Breast epithelium (tissue), 4 donors: ENCODE measurements around the gene C10orf95. TPM values are rescaled to one million over a fixed set of nuclear protein-coding genes. Genes with fewer than 3 reads are reported as not detected.

ENCODE experiments used
- DNase-seq, 2 donors: peaks; one replicate each; pipeline ENCODE4 v3.0.0-alpha.2; 2019; ENCODE audit warnings: low spot score in 2 of 2
- H3K27ac ChIP-seq, 2 donors: fragments of 200-600 bp; sonication (generic) in 1 of 2; one replicate each; pipeline ENCODE4 v1.5.1; 2016 to 2019; ENCODE audit warnings: mild to moderate bottlenecking in 1 of 2
- H3K27me3 ChIP-seq, 2 donors: fragments of 200-600 bp; sonication (generic) in 1 of 2; one replicate each; pipeline versions ENCODE4 v1.5.1 to v1.6.0; 2017 to 2019; ENCODE audit warnings: control low read depth in 1 of 2, mild to moderate bottlenecking in 1 of 2
- H3K36me3 ChIP-seq: fragments of 200-600 bp; one replicate; pipeline ENCODE4 v1.5.1; 2019
- H3K4me1 ChIP-seq, 2 donors: fragments of 200-600 bp; sonication (generic); one replicate each; pipeline ENCODE4 v1.5.1; 2016 to 2019; ENCODE audit warnings: control low read depth in 1 of 2
- H3K4me3 ChIP-seq, 3 donors: fragments of 200-600 bp; sonication (generic); 1 replicate in 2 of 3; 2 replicates in 1 of 3; pipeline ENCODE4 v1.5.1; 2016 to 2019; ENCODE audit warnings: mild to moderate bottlenecking in 3 of 3, moderate library complexity in 2 of 3
- H3K9me3 ChIP-seq, 2 donors: fragments of 200-600 bp; sonication (generic) in 1 of 2; one replicate each; pipeline ENCODE4 v1.5.1; 2016 to 2019; ENCODE audit warnings: control low read depth in 1 of 2
- POLR2A ChIP-seq: fragments of 450-650 bp; IDR thresholded peaks from one replicate; pipeline ENCODE4 v1.6.1; 2016; ENCODE audit warnings: antibody characterized with exemption, mild to moderate bottlenecking, moderate library complexity
- POLR2AphosphoS5 ChIP-seq, 3 donors: sonication (generic); formaldehyde crosslinking; IDR thresholded peaks; one replicate each; pipeline ENCODE4 v1.6.1; 2017; ENCODE audit warnings: antibody characterized with exemption in 3 of 3
- intact Hi-C: fragments of 100-400 bp; cut with DNase I; formaldehyde crosslinking; loops from one replicate; pipeline ENCODE4 v1.15.1; 2023; ENCODE audit warnings: low total_unique reads
- total RNA-seq, 3 donors: library from RNA; depleted of rRNA; stranded (reverse); fragments of >200 nt; gene quantifications; one replicate each; pipeline ENCODE4 v1.1.0, GENCODE V29; 2016
- TF ChIP-seq, protein P1 (sequence below), 3 donors: fragments of 450-650 bp; IDR thresholded peaks; one replicate each; pipeline ENCODE4 v1.5.1; 2016 to 2017; ENCODE audit warnings: antibody characterized with exemption in 3 of 3, mild to moderate bottlenecking in 3 of 3, moderate library complexity in 3 of 3

C10orf95 gene
- total RNA-seq, 3 donors from 2014 or later = 0.33 to 0.59 TPM; not detected in 1

DNA sequence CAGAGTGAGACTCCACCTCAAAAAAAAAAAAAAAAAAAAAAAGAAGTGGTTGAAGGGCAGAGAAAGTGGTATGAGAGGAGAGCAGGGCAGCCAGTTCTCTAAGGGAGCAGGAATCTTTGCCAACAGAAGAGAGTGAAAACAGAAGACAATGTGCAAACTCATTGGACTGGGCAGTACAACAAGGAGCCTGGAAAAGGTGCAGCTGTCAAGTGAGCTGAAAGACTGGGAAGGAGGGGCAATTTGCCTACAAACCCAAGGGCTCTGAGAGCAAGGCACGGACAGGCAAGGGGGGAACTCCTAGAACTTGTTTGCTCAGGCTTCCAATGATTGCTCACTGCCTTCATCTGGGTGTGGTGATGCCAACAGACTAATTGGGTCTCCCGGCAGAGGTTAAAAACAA lies 41.6 kb upstream of the C10orf95 start:
- no peaks in the 10 kb centered on the region for H3K36me3 ChIP-seq
- no peak overlapping the region for H3K4me3 ChIP-seq
- DNase-seq = no peak
- H3K27me3 ChIP-seq = no peaks in the 10 kb centered on the region
- no peaks in the 10 kb centered on the region for H3K4me1 ChIP-seq
- no peaks in the 10 kb centered on the region for H3K9me3 ChIP-seq
- H3K27ac ChIP-seq = no peak overlapping the region
- no peak for TF ChIP-seq POLR2AphosphoS5 (IDR thresholded peaks at IDR 0.05)
- TF ChIP-seq, protein P1, sequence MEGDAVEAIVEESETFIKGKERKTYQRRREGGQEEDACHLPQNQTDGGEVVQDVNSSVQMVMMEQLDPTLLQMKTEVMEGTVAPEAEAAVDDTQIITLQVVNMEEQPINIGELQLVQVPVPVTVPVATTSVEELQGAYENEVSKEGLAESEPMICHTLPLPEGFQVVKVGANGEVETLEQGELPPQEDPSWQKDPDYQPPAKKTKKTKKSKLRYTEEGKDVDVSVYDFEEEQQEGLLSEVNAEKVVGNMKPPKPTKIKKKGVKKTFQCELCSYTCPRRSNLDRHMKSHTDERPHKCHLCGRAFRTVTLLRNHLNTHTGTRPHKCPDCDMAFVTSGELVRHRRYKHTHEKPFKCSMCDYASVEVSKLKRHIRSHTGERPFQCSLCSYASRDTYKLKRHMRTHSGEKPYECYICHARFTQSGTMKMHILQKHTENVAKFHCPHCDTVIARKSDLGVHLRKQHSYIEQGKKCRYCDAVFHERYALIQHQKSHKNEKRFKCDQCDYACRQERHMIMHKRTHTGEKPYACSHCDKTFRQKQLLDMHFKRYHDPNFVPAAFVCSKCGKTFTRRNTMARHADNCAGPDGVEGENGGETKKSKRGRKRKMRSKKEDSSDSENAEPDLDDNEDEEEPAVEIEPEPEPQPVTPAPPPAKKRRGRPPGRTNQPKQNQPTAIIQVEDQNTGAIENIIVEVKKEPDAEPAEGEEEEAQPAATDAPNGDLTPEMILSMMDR (IDR thresholded peaks at IDR 0.05) = no peak
- no peak for TF ChIP-seq POLR2A
- intact Hi-C loops = no loop called here

DNA sequence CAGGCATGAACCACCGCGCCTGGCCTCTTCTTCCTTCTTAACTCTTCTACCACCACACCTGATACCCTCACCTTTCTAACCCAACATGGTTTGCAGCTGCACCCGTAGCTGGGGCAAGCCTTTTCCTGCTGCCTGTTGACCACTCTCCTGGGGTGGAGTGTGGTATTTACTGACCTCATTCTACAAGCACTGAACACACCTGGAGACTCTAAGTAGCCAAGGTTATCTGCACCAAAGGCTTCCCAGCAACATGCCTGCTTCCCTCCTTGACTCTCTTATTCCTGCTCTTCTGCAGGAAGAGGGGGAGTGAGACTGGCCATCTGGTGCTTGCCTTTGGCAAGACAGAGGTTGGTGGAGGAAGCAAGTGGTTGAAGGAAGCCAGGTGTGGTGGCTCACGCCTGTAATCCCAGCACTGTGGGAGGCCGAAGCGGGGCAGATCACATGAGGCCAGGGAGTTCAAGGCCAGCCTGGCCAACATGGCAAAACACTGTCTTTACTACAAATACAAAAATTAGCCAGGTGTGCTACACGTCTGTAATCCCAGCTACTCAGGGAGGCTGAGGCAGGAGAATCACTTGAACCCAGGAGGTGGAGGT lies 41.1 kb upstream of the C10orf95 start:
- DNase-seq = no peak
- no peaks in the 10 kb centered on the region for H3K36me3 ChIP-seq
- TF ChIP-seq, protein P1 (IDR thresholded peaks at IDR 0.05) = no peak
- TF ChIP-seq POLR2A (no peak), POLR2AphosphoS5 (IDR thresholded peaks at IDR 0.05) (no peak)
- intact Hi-C loops = no loop called here
- no peaks in the 10 kb centered on the region for H3K9me3 ChIP-seq
- H3K27ac ChIP-seq = no peak overlapping the region
- H3K27me3 ChIP-seq = no peaks in the 10 kb centered on the region
- no peak overlapping the region for H3K4me3 ChIP-seq
- no peaks in the 10 kb centered on the region for H3K4me1 ChIP-seq

DNA sequence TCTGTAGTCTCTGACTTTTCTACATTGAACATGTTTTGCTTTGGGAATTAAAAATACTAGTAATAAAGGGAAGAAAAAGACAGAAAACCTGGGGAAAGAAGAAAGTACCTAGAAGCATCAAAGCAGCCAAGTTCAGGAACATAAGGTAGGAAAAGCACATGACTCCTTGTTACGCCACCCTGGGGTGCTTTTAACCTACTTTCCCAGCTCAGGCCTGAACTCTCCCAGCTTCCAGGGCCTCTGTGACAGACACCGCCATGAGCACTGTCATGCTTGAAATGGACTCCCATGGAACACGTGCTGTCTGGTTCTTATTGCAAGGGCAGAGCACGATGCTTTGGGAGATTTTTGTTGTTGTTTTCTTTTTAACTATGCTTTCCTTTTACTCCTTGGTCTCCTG lies 39.8 kb upstream of the C10orf95 start:
- Histone ChIP-seq H3K4me3 (no peak overlapping the region), H3K36me3 (no peaks in the 10 kb centered on the region), H3K9me3 (no peaks in the 10 kb centered on the region), H3K27me3 (no peaks in the 10 kb centered on the region), H3K27ac (no peak overlapping the region), H3K4me1 (no peaks in the 10 kb centered on the region)
- TF ChIP-seq, protein P1 (IDR thresholded peaks at IDR 0.05) = no peak
- no peak for TF ChIP-seq POLR2AphosphoS5 (IDR thresholded peaks at IDR 0.05)
- TF ChIP-seq POLR2A = no peak
- no peak for DNase-seq
- intact Hi-C loops = no loop called here

DNA sequence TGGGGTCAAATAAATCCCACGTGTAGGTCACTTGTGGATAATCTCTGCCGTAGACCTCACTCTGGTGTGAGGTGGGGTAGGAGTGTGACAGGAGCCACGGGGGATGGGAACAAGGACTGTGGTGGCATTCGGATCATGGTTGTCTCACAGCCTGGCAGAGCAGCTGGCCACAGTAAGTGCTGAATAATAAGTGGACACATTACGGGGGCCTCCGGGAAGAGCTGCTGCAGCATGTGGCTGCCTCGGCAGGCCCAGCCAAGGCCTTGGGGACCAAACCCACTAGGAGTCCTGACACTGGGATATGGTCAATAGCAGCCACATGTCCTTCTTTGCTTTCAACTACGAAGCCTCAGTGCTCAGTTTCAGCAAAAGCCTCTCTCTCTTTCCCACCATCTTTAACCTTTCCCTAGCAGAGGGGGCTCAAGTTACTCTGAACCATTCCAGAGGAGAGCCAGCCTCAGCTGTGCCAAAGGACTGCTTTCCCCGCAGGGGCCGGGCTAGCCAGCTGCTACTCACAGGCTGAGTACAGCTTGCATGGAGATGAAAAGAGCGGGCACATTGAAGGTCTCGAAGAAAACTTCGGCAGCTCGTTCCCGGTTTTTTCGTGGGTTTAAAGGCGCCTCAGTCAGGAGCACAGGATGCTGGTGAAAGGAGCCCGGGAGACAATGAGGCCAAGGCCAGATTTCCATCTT lies 33.9 kb upstream of the C10orf95 start:
- H3K36me3 ChIP-seq = peaks cover 14% of the 10 kb centered on the region
- TF ChIP-seq, protein P1 (IDR thresholded peaks at IDR 0.05) = no peak
- TF ChIP-seq POLR2AphosphoS5 (IDR thresholded peaks at IDR 0.05) = no peak
- no peak for TF ChIP-seq POLR2A
- no peaks in the 10 kb centered on the region for H3K27me3 ChIP-seq
- no peak overlapping the region for H3K27ac ChIP-seq
- DNase-seq = no peak
- no peak overlapping the region for H3K4me3 ChIP-seq
- intact Hi-C loops = no loop called here
- H3K9me3 ChIP-seq = no peaks in the 10 kb centered on the region
- H3K4me1 ChIP-seq = no peaks in the 10 kb centered on the region

DNA sequence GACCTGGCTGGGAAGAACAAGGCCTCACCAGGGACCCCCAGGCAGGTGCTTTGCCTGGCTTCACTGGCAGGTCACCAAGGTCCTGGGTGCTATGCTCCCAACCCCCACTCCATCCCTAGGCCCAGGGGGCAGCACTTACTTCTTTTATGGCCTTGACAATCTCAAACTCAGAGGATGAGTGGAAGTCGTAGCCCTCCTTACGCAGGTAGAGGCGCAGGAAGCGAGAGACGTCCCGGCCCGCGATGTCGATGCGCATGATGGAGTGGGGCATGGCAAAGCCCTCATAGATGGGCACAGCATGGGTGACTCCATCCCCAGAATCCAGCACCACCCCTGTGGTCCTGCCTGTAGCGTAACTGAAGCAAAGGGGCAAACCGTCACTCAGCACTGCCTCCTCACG lies 32.7 kb upstream of the C10orf95 start:
- H3K27me3 ChIP-seq = no peaks in the 10 kb centered on the region
- no peak for DNase-seq
- no peak overlapping the region for H3K4me3 ChIP-seq
- no peaks in the 10 kb centered on the region for H3K4me1 ChIP-seq
- intact Hi-C loops = no loop called here
- H3K36me3 ChIP-seq = peaks cover 14% of the 10 kb centered on the region
- H3K27ac ChIP-seq = no peak overlapping the region
- TF ChIP-seq, protein P1 (IDR thresholded peaks at IDR 0.05) = no peak
- no peaks in the 10 kb centered on the region for H3K9me3 ChIP-seq
